NCI-H1048 (cell line): Measurements from ENCODE around the gene SSR1.
A peak's percentile ranks its signal among the peaks of the same experiment; 100 is the strongest.

ENCODE experiments used
- DNase-seq: peaks from one replicate; lab custom pipeline; 2025; lab: John Stamatoyannopoulos, UW

The SSR1 gene

DNA sequence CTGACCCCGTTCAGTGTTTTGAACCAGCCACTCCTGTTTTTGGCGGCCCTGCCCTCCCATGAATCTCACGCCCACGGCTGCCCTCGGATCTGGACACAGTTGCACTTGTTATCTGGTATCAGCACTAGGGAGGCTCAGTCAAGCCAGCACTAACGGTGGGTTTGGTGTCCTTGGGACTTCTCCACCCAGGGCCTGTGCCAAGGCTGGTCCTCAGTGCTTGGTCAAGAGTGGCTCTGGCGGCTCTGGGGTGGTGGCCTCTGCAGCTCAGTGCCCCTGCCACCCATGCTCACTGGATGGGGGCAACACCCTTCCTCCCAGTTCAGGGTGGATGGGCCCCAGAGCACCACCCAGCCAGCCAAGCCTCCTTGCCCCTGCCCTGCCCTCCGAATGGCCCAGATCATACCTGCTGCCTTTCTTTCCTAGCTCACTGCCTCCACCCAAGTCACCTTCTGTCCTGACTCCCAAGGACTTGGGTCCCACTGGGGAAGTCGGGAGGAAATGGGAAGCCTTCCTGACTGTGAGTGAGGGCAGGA is 54.7 kb downstream of the SSR1 start:
- no peak for DNase-seq

DNA sequence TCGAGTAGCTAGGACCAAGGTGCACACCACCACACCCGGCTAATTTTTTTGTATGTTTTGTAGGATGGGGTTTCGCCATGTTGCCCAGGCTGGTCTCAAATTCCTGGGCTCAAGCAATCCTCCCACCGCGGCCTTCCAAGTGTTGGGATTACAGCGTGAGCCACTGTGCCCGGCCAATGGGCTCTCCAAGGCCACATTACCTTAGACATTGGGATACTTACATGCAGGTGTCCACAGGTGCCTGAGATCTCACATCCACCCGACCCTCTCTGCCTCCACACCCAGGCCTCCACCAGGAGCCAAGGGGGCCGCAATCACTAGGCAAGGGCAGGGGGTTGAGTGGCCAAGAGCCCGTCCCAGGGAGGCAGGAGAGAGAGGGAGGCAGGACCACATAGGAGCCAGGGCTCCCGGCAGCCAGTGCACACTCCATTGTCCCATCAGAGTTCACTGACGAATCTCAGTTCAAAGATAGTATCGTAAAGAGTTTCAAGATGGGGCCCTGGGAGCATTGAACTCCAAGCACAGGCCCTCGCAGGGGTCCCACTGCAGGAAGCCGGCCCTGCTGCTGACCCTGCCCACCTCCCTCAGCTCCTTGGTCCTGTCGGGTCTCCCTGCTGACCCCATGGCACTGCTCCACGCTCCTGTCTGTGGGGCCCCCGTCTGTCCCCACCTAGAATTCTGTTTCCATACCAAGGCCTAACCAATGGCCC is 55.3 kb downstream of the SSR1 start:
- DNase-seq: no peak

DNA sequence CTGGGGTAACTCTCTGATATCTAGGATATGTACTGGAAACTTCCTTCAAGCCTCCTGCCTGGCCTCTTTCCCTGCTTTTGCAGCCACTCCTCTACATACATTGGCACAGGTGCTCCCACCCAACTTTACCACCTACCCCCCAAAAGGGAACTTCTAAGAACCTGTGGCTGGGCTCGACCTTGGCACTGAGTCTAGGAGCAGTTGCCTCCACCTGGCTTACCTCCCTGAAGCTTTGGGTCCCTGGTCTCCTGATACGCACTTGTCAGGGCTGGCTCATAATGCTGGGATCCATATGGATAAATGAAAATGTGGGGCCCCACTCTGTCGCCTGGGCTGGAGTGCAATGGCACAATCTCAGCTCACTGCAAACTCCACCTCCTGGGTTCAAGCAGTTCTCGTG is 56.2 kb downstream of the SSR1 start:
- no peak for DNase-seq

DNA sequence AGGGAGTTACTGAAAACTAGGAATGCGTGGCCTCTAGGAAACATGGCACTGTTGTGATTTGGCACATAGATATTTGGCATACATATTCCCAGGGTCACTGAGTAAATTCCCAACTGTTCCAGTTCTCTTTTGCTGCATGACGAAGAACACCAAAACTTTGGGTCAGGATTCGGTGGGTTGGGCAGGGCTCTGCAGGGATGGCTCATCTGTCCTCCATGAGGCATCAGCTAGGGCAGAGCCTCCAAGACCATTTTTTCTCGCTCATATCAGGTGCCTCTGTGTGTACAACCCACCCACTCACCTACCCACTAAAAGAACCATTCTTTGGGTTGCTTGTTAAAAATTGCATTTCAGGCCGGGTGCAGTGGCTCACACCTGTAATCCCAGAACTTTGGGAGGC is 57.1 kb downstream of the SSR1 start:
- DNase-seq: no peak

DNA sequence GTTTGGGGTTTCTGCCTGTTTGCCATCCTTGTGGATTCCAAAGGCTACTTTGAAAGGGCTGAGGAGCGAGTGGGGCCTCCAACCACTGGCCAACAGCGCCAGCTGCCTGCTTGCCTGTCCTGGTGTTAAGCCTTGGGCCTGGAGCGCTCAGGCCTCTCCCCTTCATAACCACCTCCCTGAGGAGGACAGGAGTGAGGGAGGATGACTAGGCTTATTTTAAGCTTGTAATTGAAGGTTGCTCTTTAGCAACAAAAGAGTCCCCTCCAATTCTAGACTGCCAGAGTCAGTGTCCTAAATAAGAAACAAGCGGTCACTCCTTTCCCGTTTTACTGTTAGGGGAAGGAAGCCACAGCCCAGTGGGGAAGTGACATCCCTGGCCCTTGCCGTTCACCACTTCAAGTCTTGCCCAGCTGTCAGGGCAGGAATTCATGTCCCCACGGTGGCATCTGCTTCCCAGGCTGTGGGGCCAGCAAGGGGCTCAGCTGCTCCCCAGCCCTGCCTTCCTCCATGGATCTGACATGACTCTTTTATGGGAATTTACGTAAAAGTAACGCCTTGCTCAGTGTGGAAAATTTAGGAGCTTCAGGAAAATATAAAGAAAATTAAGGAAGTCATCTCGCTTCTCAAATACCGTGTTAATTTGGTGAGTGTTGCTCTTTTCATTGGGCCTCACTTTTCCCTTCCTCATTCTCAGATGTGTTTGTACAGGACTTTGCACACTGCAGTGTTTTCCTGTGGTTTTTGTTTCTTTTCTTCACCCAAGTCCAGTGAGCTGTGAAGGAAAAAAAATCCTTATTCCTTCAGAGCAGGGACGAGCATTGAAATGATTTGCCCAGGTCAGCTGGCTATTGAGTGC is 57.8 kb downstream of the SSR1 start:
- DNase-seq: no peak

DNA sequence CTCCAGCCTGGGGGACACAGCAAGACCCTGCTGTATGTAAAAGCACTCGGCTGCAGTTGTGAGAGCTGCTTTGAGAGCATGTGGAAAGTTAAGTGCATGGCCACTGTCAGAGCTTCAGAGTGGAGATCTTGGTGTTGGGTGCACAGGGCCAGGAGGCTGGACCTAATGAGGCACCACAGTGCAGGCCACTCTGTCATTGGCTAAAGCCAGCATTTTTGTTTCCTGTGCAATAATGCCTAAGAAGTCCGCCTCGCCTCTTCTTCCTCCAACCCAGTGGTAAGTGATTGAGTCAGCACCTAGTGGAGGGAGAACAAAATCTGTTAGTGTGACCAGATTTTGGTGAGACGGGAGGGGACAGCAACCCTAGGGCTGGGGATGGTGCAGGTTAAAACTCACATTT is 60.6 kb downstream of the SSR1 start:
- DNase-seq: no peak

DNA sequence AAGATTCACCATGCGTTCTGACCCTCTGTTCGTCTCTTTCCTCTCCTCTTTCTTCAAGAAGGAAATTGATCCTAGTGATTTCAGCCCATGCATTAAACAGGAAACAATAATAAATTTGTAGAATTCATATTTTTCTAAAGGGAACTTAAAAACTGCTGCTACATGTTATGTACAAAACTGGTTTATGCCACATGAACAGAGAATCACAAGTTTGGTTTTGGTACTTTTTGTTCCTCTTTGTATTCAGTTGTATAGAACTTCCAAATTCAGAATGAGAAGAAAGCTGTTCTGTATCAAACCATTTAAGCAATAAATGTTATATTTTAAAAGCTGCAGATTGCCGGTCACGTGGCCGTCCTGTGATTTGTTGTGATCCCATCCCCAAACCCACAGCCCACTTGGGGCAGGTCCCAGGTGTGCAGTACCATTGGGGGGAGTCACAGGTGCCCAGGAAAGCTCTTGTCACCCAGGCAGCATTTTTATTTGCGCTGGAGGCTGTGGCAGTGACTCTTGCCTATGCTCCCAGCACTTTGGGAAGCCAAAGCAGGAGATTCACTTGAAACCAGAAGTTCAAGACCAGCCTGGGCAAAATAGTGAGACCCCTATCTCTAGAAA is 61.2 kb downstream of the SSR1 start:
- no peak for DNase-seq

DNA sequence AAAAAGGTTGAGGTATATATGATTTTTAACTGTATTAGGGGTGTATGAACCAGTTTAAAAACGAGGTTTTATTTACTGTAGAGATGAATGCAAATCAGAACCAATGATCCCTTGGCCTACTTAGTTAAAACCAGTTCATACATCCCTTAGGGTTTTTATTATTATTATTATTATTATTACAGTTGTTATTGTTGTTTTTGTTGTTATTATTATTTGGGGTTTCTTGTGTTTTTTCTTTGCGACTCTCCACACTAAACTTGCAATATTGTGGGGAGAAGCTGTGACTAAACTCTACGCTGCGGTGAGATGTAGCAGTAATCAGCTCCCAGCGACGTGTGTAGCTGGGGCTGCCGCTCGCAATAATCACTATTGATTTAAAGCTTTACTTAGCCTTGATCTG is 62.2 kb downstream of the SSR1 start:
- DNase-seq: no peak

DNA sequence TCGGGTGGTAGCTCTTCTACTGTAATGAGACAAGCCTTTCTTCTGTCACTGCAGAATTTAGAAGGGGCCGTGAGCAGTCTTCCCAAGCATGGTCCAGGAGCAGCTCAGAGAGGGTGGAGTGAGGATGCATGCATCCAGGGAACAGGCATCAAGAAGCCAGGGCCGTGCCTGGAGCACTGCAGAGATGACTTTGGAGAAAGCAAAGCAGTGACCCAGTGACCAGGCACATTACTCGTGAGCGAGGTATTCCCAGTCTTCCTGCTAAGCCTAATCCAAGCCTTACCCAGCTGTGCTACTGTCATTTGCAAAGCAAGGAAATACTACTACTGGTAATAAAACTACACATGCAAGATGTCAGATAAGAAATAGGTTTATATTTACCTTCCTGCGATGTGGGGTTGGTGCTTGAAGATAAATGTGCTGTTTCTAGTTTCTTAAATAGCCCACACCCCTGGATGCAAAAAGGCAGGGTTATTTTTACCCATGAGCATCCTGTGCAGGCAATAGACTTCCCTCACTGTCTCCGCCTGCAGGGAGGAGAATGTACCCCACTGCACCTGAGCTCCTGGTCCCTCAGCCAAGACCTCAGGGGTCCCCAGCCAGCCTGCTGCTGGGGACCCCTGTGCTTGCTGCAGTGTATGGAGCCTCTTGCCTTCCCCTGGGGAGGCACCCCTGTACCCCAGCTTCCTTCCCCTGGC is 62.9 kb downstream of the SSR1 start:
- DNase-seq: no peak

DNA sequence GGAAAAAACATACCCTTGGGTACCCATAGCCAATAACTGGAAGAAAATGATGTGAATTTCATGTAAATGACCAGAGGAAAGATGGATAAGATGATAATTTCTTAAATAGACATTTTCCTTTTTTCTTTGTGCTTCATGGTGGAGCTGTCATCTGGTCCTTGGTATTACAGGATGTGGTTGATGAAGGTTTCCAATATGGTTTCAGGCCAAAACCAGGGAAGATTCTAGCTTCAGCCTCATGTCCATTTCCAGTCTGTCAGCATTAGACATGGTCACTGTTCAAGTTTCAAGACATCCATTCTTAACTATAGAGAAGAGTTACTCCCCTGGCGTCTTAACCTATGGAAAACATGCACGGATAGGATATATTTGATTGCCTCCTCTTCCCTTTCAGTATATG is 63.6 kb downstream of the SSR1 start:
- DNase-seq: no peak

DNA sequence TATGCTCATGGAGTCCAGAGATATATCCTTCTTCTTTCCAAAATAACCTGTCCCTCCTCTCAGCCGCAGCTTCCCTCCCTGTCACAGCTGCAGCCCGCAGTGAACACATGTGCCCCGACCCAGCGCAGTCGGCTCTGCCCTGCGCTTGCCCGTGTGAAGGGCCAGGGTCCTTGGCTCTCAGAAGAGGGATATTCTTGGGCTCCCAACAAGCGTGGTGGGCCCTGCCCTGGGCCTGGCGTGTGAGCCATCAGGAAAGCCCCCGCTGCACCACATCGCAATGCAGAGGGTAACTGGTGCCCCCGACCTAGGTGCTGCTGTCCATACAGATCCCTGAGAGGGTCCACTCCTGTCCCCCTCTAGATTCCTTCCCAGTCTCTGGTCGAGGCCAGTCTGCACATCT is 65.2 kb downstream of the SSR1 start:
- no peak for DNase-seq

DNA sequence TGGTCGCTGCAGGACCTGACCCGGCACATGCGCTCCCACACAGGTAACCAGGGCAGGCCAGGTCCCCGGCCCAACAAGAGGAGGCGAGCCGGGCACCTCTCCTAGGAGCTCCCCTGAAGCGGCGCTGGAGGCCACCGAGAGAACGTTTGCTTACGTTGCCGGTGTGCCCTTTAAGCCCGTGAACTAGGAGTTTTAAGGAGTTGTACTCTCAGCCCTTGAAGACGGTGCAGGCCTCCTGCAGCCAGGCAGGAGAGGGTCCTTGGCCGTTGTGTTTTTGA is 65.9 kb downstream of the SSR1 start:
- DNase-seq: no peak

DNA sequence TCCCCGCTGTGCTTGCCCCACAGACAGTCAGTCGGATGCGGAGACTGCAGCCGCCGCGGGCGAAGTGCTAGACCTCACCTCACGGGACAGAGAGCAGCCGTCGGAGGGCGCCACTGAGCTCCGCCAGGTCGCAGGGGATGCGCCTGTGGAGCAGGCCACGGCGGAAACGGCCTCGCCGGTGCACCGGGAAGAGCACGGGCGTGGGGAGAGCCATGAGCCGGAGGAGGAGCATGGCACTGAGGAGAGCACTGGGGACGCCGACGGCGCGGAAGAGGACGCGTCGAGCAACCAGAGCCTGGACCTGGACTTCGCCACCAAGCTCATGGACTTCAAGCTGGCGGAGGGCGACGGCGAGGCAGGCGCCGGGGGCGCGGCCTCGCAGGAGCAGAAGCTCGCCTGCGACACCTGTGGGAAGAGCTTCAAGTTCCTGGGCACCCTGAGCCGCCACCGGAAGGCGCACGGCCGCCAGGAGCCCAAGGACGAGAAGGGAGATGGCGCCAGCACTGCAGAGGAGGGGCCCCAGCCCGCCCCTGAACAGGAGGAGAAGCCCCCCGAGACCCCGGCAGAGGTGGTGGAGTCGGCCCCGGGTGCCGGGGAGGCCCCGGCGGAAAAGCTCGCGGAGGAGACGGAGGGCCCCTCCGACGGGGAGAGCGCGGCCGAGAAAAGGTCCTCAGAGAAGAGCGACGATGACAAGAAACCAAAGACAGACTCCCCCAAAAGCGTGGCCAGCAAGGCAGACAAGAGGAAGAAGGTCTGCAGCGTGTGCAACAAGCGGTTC is 66.4 kb downstream of the SSR1 start:
- no peak for DNase-seq

DNA sequence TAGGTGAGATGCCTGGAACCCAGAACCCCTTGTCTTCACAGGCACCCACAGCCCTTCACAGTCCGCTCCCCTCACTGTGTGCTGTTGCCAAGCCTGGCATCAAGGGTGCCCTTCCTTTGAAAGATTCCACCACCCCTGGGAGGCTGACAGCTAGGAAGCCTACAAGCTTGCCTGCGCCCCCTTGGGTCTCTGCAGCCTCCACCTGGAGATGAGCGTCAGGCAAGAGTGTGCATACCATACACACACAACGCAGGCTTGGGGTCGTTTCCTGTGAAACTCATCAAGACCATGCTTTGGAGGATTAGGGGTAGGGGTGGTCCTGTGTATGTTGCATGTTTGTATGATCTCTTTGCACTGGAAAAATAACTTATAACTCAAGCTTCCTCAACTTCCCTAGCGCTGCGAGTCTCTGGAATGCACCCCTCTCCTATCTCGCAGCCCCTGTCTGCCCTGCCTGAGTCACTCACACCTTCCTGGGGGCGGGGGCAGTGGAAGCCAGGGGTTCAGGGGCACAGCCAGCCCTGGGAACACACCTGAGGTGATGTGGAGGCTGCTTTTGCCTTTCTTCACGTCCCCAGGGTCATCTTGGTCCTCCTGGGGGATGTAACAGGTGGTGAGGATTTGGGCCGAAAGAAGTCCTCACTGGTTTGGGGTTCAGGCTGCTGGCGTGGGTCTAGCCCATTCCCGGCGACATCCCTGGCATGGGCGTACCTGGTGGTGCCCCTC is 67.2 kb downstream of the SSR1 start:
- no peak for DNase-seq

DNA sequence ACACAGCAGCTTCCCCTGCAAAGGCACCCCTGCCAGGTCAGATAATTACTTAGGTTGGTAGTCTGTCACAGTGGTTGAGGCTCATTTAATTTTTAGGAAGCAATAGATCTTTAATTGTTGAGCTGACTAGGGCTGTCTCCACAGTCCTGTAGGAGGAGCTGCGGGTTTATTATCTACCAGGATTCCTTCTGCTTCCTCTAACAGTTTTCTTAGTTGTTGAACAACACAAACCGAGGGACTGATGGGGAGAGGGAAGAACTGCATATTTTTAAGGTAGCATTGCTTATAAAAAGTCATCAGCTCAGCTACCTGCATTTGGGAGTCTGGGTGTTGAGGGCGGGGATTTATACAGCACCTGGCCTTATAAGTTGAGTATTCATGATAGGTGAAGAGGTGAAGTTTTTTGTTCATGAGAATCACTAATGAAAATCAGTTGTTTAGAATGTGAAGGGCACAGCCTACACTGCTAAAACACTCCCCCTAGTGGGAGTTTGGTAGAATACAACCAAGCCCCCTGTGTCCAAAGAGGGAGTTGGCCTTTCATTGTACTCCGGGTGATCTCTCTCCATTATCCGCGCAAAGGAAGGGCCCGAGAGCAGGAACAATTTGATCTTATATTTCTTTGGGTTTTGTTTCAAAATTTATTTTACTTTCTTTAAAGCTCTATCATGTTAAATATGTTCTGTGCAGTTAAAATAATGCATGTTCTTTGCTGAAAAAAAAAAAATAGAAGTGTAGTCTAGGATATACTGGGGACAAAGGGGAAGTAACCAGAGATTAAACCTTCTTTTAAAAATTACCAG is 69.6 kb downstream of the SSR1 start:
- peak; percentile 43 for DNase-seq

DNA sequence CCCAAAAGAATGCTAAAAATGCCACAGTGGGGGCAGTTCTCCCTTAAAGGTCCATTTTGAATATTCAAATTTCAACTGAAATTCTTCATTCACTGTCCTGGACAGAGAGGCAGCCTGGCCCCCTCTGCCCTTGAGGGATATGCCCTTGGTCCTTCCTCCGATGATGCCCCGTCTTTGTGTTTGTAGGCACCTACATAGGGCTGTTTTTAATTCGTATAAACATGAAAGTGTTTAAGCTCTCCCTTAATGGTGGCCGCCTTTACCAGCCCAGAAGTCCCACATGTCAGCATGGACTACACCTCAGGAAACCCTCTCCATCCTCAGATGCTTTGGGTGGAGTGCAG is 70.2 kb downstream of the SSR1 start:
- no peak for DNase-seq

DNA sequence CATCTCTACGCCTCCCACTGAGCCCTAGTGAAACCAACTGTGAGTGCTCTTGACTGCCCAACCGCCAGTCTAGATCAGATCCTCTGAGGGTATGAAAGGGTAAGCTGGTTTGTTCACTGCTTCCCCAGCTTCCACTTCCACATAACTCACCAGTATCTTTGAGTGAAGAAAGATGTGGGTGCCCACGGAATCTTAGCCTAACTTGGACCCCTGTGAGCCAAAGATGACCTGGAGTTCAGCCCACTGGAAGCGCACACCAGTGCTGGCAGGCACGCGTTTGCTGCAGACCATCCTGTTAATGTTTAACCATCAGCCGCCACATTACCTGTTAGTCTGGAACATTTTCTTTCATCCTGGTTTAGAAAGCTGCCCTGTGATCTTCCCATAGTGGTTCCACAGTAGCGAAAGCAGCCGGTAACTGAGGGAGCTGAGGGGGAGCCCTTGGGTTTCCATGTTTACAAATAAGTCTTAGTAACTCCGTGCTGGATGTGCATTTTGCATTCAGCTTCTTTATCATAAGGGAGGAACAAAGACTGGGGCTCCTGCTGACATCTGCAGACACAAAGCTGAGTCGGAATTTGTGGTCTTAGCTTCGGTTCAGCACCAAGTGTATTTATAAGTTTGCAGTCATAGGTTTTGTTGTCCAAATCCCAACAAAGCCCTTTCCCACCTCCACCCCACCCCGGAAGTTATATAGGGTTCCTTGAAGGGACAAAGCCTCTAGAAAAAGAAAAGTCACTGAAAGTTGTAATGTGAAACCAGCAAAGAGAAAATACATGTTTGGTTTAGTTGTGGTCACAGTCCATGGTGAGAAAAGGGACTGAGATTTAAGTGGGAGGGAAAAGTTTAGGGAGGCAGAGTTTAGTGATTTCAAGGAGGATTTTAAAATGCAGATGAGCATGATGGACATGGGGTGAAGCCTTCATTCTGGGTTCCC is 71.0 kb downstream of the SSR1 start:
- no peak for DNase-seq

DNA sequence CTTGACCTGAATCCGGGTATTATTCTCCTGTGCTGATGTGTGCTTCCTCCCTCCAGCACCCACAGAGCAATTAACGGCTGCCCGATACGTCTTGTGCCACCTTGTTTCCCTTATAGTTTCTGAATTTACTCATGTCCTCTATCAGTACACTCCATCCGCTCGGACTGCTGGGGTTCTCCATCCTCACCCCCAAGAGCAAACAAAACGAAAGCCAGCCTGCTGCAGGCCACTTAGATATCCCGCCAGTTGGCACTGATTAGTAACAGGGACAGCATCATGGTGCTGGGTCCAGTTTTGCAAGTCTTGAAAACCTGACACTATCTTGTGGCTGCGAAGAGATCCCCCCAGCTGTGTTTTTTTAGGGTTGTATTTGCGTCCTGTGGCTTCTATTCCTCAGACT is 71.8 kb downstream of the SSR1 start:
- no peak for DNase-seq

DNA sequence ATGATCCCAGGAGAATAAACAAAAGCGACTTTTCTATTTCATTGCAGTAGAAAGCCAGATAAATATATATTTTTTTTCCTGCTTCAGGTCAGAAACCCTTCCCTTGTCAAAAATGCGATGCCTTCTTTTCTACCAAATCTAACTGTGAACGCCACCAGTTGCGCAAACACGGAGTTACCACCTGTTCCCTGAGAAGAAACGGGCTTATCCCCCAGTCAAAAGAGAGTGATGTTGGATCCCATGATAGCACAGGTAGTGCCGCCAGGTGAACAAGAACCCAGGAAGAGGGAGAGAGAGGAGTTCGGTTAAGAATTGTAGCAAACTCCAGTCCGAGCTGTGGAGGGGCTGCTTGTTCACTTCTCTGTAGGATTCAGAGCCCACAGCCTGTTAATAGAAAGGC is 72.6 kb downstream of the SSR1 start:
- DNase-seq: no peak
